Keratinocyte (primary cell): ENCODE data around the gene ALK.

ENCODE experiments used
- CTCF ChIP-seq, 3 experiments: IDR thresholded peaks in 1 of 3; conservative IDR thresholded peaks in 1 of 3; optimal IDR thresholded peaks in 1 of 3; 2 replicates in 2 of 3; 3 replicates in 1 of 3; pipeline versions ENCODE3 to v1.5.1; 2011; ENCODE audit warnings: low read length in 3 of 3, mild to moderate bottlenecking in 3 of 3, moderate library complexity in 2 of 3, control low read depth in 1 of 3, inconsistent platforms in 1 of 3; ENCODE audit not compliant: insufficient read depth in 2 of 3; ENCODE audit errors: extremely low read depth in 1 of 3
- EZH2 ChIP-seq: IDR thresholded peaks from one replicate; pipeline ENCODE4 v1.6.1; 2012; ENCODE audit warnings: inconsistent platforms, mild to moderate bottlenecking, low read length, moderate library complexity

- no peak for TF ChIP-seq CTCF (optimal IDR thresholded peaks at IDR 0.05 in 1 of 3, IDR thresholded peaks at IDR 0.05 in 1 of 3, conservative IDR thresholded peaks at IDR 0.05 in 1 of 3; ENCODE audit: extremely low read depth in 1 of 3, insufficient read depth in 2 of 3, low read length in 3 of 3)
- no peak for TF ChIP-seq EZH2
These were observed 291.9 kb downstream of the ALK start for GRCh38 chr2:29629495-29629894.
